RWPE2 (cell line): ENCODE data around the gene YPEL2.
"Not testable (repeated sequence)": the region's sequence is repeated elsewhere in the genome, so short reads cannot be mapped to it uniquely, and the experiment has no call there.

Source experiments
- ATAC-seq: fragments of 200-7000 bp; cut with Tn5 transposase; 3 replicates; pipeline ENCODE4 v1.9.1; 2021; ENCODE audit warnings: low read depth
- DNase-seq: peaks from one replicate; pipeline ENCODE4 v3.0.0-alpha.2; 2020; ENCODE audit warnings: low spot score
- H3K27ac ChIP-seq: fragments of 450-650 bp; 2 replicates; pipeline ENCODE4 v1.5.1; 2017; ENCODE audit warnings: mild to moderate bottlenecking; ENCODE audit not compliant: poor library complexity, severe bottlenecking
- H3K27me3 ChIP-seq: fragments of 250-450 bp; sonication (Bioruptor Pico); 2 replicates; pipeline ENCODE4 v1.5.1; 2021; ENCODE audit warnings: mild to moderate bottlenecking, moderate library complexity; ENCODE audit not compliant: insufficient read depth, poor library complexity, severe bottlenecking
- H3K36me3 ChIP-seq: fragments of 250-450 bp; sonication (Bioruptor Pico); 2 replicates; pipeline ENCODE4 v1.5.1; 2020; ENCODE audit warnings: low read depth, mild to moderate bottlenecking, moderate library complexity
- H3K4me1 ChIP-seq: fragments of 250-450 bp; sonication (Bioruptor Pico); 2 replicates; pipeline ENCODE4 v1.5.1; 2021; ENCODE audit warnings: mild to moderate bottlenecking, moderate library complexity; ENCODE audit not compliant: insufficient read depth, poor library complexity, severe bottlenecking
- H3K4me3 ChIP-seq: fragments of 250-450 bp; sonication (Bioruptor Pico); 2 replicates; pipeline ENCODE4 v1.5.1; 2021; ENCODE audit warnings: mild to moderate bottlenecking, moderate library complexity; ENCODE audit not compliant: severe bottlenecking
- H3K9me3 ChIP-seq: fragments of 250-450 bp; sonication (Bioruptor Pico); 2 replicates; pipeline ENCODE4 v1.5.1; 2021; ENCODE audit warnings: mild to moderate bottlenecking, moderate library complexity; ENCODE audit not compliant: severe bottlenecking
- TF ChIP-seq, protein P1 (sequence below): fragments of 450-650 bp; IDR thresholded peaks from one replicate; pipeline ENCODE4 v1.5.1; 2017; ENCODE audit warnings: mild to moderate bottlenecking, moderate library complexity; ENCODE audit not compliant: poor library complexity, severe bottlenecking

The YPEL2 gene

DNA sequence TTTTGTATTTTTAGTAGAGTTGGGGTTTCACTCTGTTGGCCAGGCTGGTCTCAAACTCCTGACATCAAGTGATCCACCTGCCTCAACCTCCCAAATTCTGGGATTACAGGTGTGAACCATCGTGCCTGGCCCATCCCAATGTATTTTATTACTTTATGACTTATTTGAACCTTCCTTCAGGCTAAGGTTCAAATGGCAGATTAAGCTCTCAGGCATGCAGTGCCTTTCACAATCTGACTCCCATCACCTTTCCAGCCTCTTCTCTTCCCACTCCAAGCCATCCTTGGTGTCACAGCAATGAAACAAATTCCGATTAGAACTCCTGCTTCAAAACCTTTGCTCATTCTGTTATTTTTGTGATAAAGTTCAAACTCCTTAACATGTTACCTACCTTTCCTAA is 26.6 kb upstream of the YPEL2 start:
- DNase-seq (no peak), ATAC-seq (no peak)
- H3K27ac ChIP-seq = no peak overlapping the region
- H3K4me3 ChIP-seq = no peak overlapping the region
- TF ChIP-seq, protein P1, sequence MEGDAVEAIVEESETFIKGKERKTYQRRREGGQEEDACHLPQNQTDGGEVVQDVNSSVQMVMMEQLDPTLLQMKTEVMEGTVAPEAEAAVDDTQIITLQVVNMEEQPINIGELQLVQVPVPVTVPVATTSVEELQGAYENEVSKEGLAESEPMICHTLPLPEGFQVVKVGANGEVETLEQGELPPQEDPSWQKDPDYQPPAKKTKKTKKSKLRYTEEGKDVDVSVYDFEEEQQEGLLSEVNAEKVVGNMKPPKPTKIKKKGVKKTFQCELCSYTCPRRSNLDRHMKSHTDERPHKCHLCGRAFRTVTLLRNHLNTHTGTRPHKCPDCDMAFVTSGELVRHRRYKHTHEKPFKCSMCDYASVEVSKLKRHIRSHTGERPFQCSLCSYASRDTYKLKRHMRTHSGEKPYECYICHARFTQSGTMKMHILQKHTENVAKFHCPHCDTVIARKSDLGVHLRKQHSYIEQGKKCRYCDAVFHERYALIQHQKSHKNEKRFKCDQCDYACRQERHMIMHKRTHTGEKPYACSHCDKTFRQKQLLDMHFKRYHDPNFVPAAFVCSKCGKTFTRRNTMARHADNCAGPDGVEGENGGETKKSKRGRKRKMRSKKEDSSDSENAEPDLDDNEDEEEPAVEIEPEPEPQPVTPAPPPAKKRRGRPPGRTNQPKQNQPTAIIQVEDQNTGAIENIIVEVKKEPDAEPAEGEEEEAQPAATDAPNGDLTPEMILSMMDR = no peak
- H3K36me3 ChIP-seq = no peaks in the 10 kb centered on the region
- H3K9me3 ChIP-seq = no peaks in the 10 kb centered on the region
- H3K27me3 ChIP-seq = no peaks in the 10 kb centered on the region
- no peaks in the 10 kb centered on the region for H3K4me1 ChIP-seq

DNA sequence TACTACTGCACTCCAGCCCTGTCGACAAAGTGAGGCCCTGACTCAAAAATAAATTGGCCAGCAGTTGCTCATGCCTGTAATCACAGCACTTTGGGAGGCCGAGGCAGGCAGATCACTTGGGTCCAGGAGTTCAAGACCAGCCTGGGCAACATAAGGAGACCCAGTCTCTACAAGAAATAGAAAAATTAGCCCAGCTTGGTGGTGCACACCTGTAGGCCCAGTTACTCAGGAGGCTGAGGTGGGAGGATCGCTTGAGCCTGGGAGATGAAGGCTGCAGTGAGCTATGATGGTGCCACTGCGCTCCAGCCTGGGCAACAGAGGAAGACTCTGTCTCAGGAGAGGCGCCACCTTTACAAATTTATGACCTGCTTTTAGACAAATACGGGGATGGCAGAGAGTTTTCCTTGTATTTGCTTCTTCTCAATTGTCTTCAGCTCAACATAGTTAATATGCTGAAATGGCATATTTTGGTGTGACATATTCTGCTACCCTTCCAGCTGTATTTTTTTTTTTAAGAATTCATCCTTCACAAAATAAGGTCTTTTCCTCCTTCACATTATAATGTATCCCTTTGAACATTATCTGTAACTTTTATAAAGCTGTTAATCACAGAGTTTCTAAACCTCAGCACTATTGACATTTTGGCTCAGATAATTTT is 21.1 kb upstream of the YPEL2 start:
- H3K27ac ChIP-seq = no peak overlapping the region
- no peaks in the 10 kb centered on the region for H3K27me3 ChIP-seq
- H3K36me3 ChIP-seq = no peaks in the 10 kb centered on the region
- no peaks in the 10 kb centered on the region for H3K9me3 ChIP-seq
- H3K4me3 ChIP-seq = no peak overlapping the region
- DNase-seq (no peak), ATAC-seq (no peak)
- TF ChIP-seq, protein P1 = no peak
- H3K4me1 ChIP-seq = no peaks in the 10 kb centered on the region

DNA sequence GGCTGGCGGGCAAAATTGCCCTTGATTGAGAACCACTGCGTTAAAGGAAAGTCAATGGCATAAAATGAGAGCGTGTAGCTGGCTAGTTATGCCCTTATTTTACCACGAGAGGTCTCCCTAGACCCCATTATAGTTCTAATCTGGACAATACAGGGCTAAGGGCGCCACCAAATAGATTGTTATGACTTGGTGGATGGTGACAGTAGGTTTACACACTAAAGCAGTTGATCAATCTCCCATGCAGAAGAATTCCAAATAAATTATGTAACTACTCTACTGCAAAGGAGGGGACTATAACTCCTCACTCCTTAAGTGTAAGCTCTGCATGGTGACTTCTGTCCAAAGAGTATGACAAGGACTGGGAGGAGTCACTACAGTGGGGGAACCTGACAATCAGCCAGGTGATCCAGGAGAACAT is 20.4 kb upstream of the YPEL2 start:
- Histone ChIP-seq H3K4me3 (no peak overlapping the region), H3K4me1 (no peaks in the 10 kb centered on the region), H3K9me3 (no peaks in the 10 kb centered on the region), H3K27ac (no peak overlapping the region), H3K36me3 (no peaks in the 10 kb centered on the region), H3K27me3 (no peaks in the 10 kb centered on the region)
- ATAC-seq = peak; percentile 91
- TF ChIP-seq, protein P1 = peak; percentile 84
- no peak for DNase-seq

DNA sequence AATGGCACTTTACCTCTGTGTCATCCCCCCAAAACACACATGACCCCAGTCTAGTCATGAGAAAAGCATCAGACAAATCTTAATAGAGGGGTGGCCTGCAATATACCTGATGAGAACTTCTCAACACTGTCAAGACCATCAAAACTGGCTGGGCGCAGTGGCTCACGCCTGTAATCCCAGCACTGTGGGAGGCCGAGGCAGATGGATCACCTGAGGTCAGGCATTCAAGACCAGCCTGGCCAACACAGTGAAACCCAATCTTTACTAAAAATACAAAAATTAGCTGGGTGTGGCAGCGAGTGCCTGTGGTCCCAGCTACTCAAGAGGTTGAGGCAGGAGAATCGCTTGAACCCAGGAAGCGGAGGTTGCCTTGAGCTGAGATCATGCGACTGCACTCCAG is 19.9 kb upstream of the YPEL2 start:
- H3K36me3 ChIP-seq, ATAC-seq, DNase-seq, H3K27me3 ChIP-seq, H3K27ac ChIP-seq, H3K4me3 ChIP-seq, H3K4me1 ChIP-seq, H3K9me3 ChIP-seq: not testable (repeated sequence)

- H3K9me3 ChIP-seq = no peaks in the 10 kb centered on the region
- DNase-seq = no peak
These were observed 15.6 kb upstream of the YPEL2 start for GRCh38 chr17:59315866-59316265.

More at GRCh38 chr17:59315866-59316265, 15.6 kb upstream of the YPEL2 start:
- no peak for ATAC-seq
- H3K27ac ChIP-seq = no peak overlapping the region
- H3K27me3 ChIP-seq = no peaks in the 10 kb centered on the region
- no peaks in the 10 kb centered on the region for H3K4me1 ChIP-seq
- H3K4me3 ChIP-seq = no peak overlapping the region
- H3K36me3 ChIP-seq = no peaks in the 10 kb centered on the region
- TF ChIP-seq, protein P1 = no peak
